ENCODE results near the gene ACSL3. TPM values are rescaled to one million over a fixed set of nuclear protein-coding genes. Genes with fewer than 3 reads are reported as not detected.

ACSL3 gene
- total and polyA plus RNA-seq, 2 experiments from 2014 or later, result 48.6 to 61.5 TPM

DNA sequence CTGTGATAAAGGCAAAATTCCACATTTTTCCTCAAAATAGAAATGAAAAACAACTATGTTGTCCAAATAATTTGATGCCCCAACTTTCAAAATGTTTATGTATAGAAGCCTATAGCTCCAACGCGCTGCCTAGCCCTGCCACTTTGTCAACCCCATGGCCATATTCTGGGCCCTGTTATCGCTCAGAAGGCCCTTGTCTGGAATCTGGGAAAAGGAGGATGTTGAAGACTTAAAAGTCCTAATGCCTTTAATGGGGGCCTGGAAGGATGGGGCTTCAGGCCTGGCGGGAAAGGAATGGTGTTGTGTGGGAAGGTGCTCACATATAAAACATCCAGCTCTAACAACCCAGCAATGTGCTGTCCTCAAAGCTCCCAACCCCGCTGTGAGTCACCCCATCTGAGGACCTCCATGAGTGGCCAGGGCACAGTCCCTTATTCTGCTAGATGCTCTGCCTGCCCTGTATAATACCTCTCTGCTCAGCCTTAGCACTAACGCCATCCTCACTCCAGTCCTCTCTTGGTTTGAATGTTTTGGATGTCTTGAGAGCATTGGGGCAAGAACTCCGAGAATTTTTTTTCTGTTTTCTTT lies 86.0 kb downstream of the ACSL3 start:
- no peaks in the 10 kb centered on the region for H3K36me3 ChIP-seq (ENCODE audit: low read depth)
- no peaks in the 10 kb centered on the region for H3K9me3 ChIP-seq (ENCODE audit: low read depth)
- H3K27me3 ChIP-seq (replicated peaks; ENCODE audit: insufficient read depth), result no peaks in the 10 kb centered on the region
- H2AFZ ChIP-seq, result no peak overlapping the region
- H3K4me1 ChIP-seq (ENCODE audit: insufficient read depth), result peaks cover 57% of the 10 kb centered on the region
- in situ Hi-C loops (cut with MboI), result no loop called here
- no peaks in the 10 kb centered on the region for H4K20me1 ChIP-seq (ENCODE audit: insufficient read depth)
- no peaks in the 10 kb centered on the region for H3K9me2 ChIP-seq (ENCODE audit: insufficient read depth)
- no peak overlapping the region for H3K4me2 ChIP-seq (ENCODE audit: unreplicated experiment)
- WGBS, 2 experiments (ENCODE audit: low coverage in 1 of 2, low lambda C conversion rate in 2 of 2, missing lambda C conversion rate in 2 of 2), result 96% methylated on average over 7 of the region's 7 CpGs
- no peak overlapping the region for H3K9ac ChIP-seq
- TF ChIP-seq EZH2phosphoT487 (IDR thresholded peaks at IDR 0.05; ENCODE audit: insufficient read depth, low read depth) (no peak), EZH2 (IDR thresholded peaks at IDR 0.05; ENCODE audit: insufficient read depth, poor library complexity, severe bottlenecking) (no peak)
- H3F3A ChIP-seq (ENCODE audit: insufficient read depth), result peaks cover 53% of the 10 kb centered on the region
- H3K79me2 ChIP-seq (ENCODE audit: insufficient read depth), result no peaks in the 10 kb centered on the region
- no peak overlapping the region for H3K4me3 ChIP-seq
- peak; percentile 22 for DNase-seq
- no peak overlapping the region for H3K27ac ChIP-seq

DNA sequence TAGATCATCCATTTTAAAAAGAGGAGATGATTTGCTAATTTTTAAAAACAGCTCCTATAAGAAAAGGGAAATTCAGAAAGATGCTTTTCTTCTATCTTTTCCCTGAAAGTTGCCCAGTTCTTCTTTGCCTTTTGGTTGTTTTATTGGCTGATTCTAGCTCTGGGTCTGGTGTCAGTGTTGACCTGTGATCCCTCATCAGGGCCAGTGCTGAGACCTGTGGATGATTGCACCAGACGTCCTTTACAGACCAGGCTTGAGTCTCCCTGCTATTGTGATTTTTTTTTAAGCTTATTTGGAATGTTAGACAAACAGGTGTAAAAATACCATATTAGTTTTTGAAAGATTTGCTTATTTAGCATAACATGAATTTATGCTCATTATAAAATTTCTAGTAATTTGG lies 88.2 kb downstream of the ACSL3 start:
- no peak overlapping the region for H3K4me2 ChIP-seq (ENCODE audit: unreplicated experiment)
- H2AFZ ChIP-seq, result no peak overlapping the region
- H3K79me2 ChIP-seq (ENCODE audit: insufficient read depth), result no peaks in the 10 kb centered on the region
- DNase-seq, result no peak
- no peaks in the 10 kb centered on the region for H3K36me3 ChIP-seq (ENCODE audit: low read depth)
- H3K4me3 ChIP-seq, result no peak overlapping the region
- TF ChIP-seq EZH2phosphoT487 (IDR thresholded peaks at IDR 0.05; ENCODE audit: insufficient read depth, low read depth) (no peak), EZH2 (IDR thresholded peaks at IDR 0.05; ENCODE audit: insufficient read depth, poor library complexity, severe bottlenecking) (no peak)
- H4K20me1 ChIP-seq (ENCODE audit: insufficient read depth), result no peaks in the 10 kb centered on the region
- no peak overlapping the region for H3K9ac ChIP-seq
- H3K9me3 ChIP-seq (ENCODE audit: low read depth), result no peaks in the 10 kb centered on the region
- no peak overlapping the region for H3K27ac ChIP-seq
- peaks cover 41% of the 10 kb centered on the region for H3F3A ChIP-seq (ENCODE audit: insufficient read depth)
- no peaks in the 10 kb centered on the region for H3K27me3 ChIP-seq (replicated peaks; ENCODE audit: insufficient read depth)
- in situ Hi-C loops (cut with MboI), result no loop called here
- WGBS, 2 experiments (ENCODE audit: low coverage in 1 of 2, low lambda C conversion rate in 2 of 2, missing lambda C conversion rate in 2 of 2), result 97 to 100% methylated on average over 1 of the region's 1 CpG
- no peaks in the 10 kb centered on the region for H3K9me2 ChIP-seq (ENCODE audit: insufficient read depth)
- peaks cover 37% of the 10 kb centered on the region for H3K4me1 ChIP-seq (ENCODE audit: insufficient read depth)

DNA sequence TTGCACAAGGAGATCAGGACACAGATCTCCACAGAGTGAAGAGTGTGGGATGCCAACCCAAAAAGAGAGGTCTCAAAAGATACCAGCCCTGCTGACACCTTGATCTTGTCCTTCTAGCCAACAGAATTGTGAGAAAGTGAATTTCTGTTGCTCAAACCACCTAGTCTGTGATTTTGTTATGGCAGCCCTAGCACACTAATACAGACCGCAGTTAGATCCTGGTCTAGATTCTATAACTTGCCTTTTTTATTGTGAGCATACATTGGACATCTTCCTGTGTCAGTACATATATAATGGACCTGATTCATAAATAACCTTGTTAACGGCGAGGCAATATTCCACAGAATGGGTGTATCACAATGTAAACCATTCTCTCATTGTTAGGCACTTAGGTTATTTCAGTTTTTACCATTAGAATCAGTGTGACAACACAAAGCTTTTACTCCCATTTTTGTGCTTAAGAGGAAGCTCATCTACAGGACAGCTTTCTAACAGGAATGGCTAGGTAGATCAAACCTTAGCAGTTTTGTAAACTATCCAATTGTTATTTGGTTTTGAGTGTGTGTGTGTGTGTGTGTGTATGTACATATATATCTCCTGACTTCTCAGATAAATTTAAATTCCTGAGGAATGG lies 89.0 kb downstream of the ACSL3 start:
- in situ Hi-C loops (cut with MboI), result no loop called here
- peaks cover 38% of the 10 kb centered on the region for H3F3A ChIP-seq (ENCODE audit: insufficient read depth)
- H2AFZ ChIP-seq, result no peak overlapping the region
- no peak overlapping the region for H3K4me3 ChIP-seq
- peak overlapping the region; percentile 68 for H3K27ac ChIP-seq
- TF ChIP-seq EZH2 (IDR thresholded peaks at IDR 0.05; ENCODE audit: insufficient read depth, poor library complexity, severe bottlenecking) (no peak), EZH2phosphoT487 (IDR thresholded peaks at IDR 0.05; ENCODE audit: insufficient read depth, low read depth) (no peak)
- WGBS, 2 experiments (ENCODE audit: low coverage in 1 of 2, low lambda C conversion rate in 2 of 2, missing lambda C conversion rate in 2 of 2), result 97 to 98% methylated on average over 3 of the region's 3 CpGs
- DNase-seq, result no peak
- H3K9me3 ChIP-seq (ENCODE audit: low read depth), result no peaks in the 10 kb centered on the region
- H4K20me1 ChIP-seq (ENCODE audit: insufficient read depth), result no peaks in the 10 kb centered on the region
- H3K27me3 ChIP-seq (replicated peaks; ENCODE audit: insufficient read depth), result no peaks in the 10 kb centered on the region
- H3K9me2 ChIP-seq (ENCODE audit: insufficient read depth), result no peaks in the 10 kb centered on the region
- peaks cover 30% of the 10 kb centered on the region for H3K4me1 ChIP-seq (ENCODE audit: insufficient read depth)
- H3K9ac ChIP-seq, result peak overlapping the region; percentile 23; the same call in 1 of the 2 replicates
- peak overlapping the region; percentile 52 for H3K4me2 ChIP-seq (ENCODE audit: unreplicated experiment)
- H3K79me2 ChIP-seq (ENCODE audit: insufficient read depth), result no peaks in the 10 kb centered on the region
- H3K36me3 ChIP-seq (ENCODE audit: low read depth), result no peaks in the 10 kb centered on the region

DNA sequence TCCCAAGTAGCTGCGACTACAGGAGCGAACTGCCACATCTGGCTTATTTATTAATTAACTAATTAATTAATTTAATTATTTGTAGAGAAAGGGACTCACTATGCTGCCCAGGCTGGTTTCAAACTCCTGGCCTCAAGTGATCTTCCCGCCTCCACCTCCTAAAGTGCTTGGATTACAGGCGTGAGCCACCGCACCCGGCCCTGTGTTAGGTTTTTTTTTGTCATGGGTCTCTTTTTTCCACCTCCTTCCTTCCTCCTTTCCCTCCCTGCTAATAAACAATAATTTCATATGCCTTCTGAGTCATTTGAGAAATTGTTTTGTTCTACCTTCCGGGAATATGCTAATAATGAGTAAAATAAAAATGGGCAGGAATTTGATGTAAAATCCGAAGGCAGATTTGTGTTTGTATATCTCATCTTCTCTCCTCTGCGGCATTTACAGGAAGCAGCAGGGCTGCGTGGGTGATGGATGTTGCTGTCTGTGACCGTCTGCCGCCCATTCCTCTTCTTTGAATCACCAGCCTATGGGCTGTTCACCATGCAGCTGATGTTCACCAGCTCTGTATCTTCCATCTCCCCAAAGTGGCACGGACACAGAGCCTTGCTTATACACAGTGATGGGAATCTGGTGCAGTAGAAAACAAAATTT lies 89.9 kb downstream of the ACSL3 start:
- peak overlapping the region; percentile 52 for H3K4me2 ChIP-seq (ENCODE audit: unreplicated experiment)
- 43 to 46% methylated on average over 13 of the region's 13 CpGs for WGBS, 2 experiments (ENCODE audit: low coverage in 1 of 2, low lambda C conversion rate in 2 of 2, missing lambda C conversion rate in 2 of 2)
- TF ChIP-seq EZH2 (IDR thresholded peaks at IDR 0.05; ENCODE audit: insufficient read depth, poor library complexity, severe bottlenecking) (no peak), EZH2phosphoT487 (IDR thresholded peaks at IDR 0.05; ENCODE audit: insufficient read depth, low read depth) (no peak)
- H3K4me1 ChIP-seq (ENCODE audit: insufficient read depth), result peaks cover 20% of the 10 kb centered on the region
- DNase-seq, result peak; percentile 85
- in situ Hi-C loops (cut with MboI), result no loop called here
- peak overlapping the region; percentile 31 for H2AFZ ChIP-seq
- no peaks in the 10 kb centered on the region for H4K20me1 ChIP-seq (ENCODE audit: insufficient read depth)
- H3K9me3 ChIP-seq (ENCODE audit: low read depth), result no peaks in the 10 kb centered on the region
- peaks cover 29% of the 10 kb centered on the region for H3F3A ChIP-seq (ENCODE audit: insufficient read depth)
- no peaks in the 10 kb centered on the region for H3K36me3 ChIP-seq (ENCODE audit: low read depth)
- H3K79me2 ChIP-seq (ENCODE audit: insufficient read depth), result no peaks in the 10 kb centered on the region
- peak overlapping the region; percentile 68 for H3K27ac ChIP-seq
- peak overlapping the region; percentile 23 for H3K9ac ChIP-seq
- H3K4me3 ChIP-seq, result peak overlapping the region; percentile 27; the same call in 1 of the 2 replicates
- no peaks in the 10 kb centered on the region for H3K9me2 ChIP-seq (ENCODE audit: insufficient read depth)
- H3K27me3 ChIP-seq (replicated peaks; ENCODE audit: insufficient read depth), result no peaks in the 10 kb centered on the region

Measured in GM23248 (cell line).